MM.1S (cell line): ENCODE data around the gene RAD54L.

ENCODE experiments used
- CTCF ChIP-seq: fragments of 300-600 bp; sonication (generic); IDR thresholded peaks from 2 replicates; pipeline ENCODE4 v1.5.1; 2016; ENCODE audit warnings: antibody characterized with exemption, low read length, mixed read lengths
- EZH2 ChIP-seq: fragments of 300-600 bp; sonication (generic); optimal IDR thresholded peaks from 2 replicates; pipeline ENCODE3; 2017; ENCODE audit warnings: low read depth, mild to moderate bottlenecking, antibody characterized with exemption, low read length, mixed read lengths

GRCh38 chr1:46210561-46210960 lies 37.0 kb upstream of the RAD54L start:
- no peak for TF ChIP-seq CTCF
- TF ChIP-seq EZH2: no peak
